Measurements from ENCODE around the gene DAPK2. TPM values are rescaled to one million over a fixed set of nuclear protein-coding genes. Genes with fewer than 3 reads are reported as not detected.

DAPK2 gene
- polyA plus RNA-seq, 1 of the 3 experiments (the other 2 are of a cell fraction): 1.4 TPM

GRCh38 chr15:63918901-63919348 is 127.4 kb downstream of the DAPK2 start:
- 84% methylated on average over 8 of the region's 9 CpGs for WGBS (ENCODE audit: low lambda C conversion rate)
- Histone ChIP-seq H3K4me3 (ENCODE audit: low read depth in 2 of 2, low read length in 1 of 2) (no peak overlapping the region), H3K9me3 (no peaks in the 10 kb centered on the region), H3K79me2 (ENCODE audit: insufficient read depth) (no peaks in the 10 kb centered on the region), H3K9me2 (no peaks in the 10 kb centered on the region), H3K4me1 (ENCODE audit: control insufficient read depth in 1 of 2, insufficient read depth in 2 of 2, low read depth in 1 of 2, low read length in 1 of 2) (peaks cover 0 to 12% of the 10 kb centered on the region in 2 experiments; a peak in 2 of 4 replicates), H3K4me2 (no peak overlapping the region), H2AFZ (ENCODE audit: low read depth) (no peak overlapping the region), H3K27me3 (ENCODE audit: insufficient read depth) (no peaks in the 10 kb centered on the region), H3F3A (replicated peaks; ENCODE audit: insufficient read depth) (no peaks in the 10 kb centered on the region), H3K27ac (ENCODE audit: low read depth in 2 of 2, low read length in 1 of 2) (no peak overlapping the region), H3K9ac (no peak overlapping the region), H3K36me3 (replicated peaks in 1 of 2; ENCODE audit: control insufficient read depth in 1 of 2, insufficient read depth in 2 of 2, low read length in 1 of 2) (no peaks in the 10 kb centered on the region), H4K20me1 (ENCODE audit: insufficient read depth) (no peaks in the 10 kb centered on the region)
- DNase-seq: no peak
- ChIA-PET POLR2A (no interaction called here), CTCF (interaction anchor here (1.5 to 4.7 kb wide), 2 partner anchors 26 to 149 kb away, joined by 5 to 29 read pairs; no protein-coding TSS in a partner anchor)
- TF ChIP-seq SIN3A (IDR thresholded peaks at IDR 0.05; ENCODE audit: borderline replicate concordance, low read depth, low read length) (no peak), GATA2 (CRISPR knock-in tag; IDR thresholded peaks at IDR 0.05) (no peak), EZH2phosphoT487 (IDR thresholded peaks at IDR 0.05; ENCODE audit: borderline replicate concordance, low read depth) (no peak), RAD21 (IDR thresholded peaks at IDR 0.05; ENCODE audit: low read length) (no peak), EP300 (IDR thresholded peaks at IDR 0.05; ENCODE audit: borderline replicate concordance in 1 of 2, low read depth in 1 of 2, low read length in 1 of 2) (no peak)

- Histone ChIP-seq H3K4me2 (no peak overlapping the region), H3K79me2 (ENCODE audit: insufficient read depth) (no peaks in the 10 kb centered on the region), H3K4me1 (ENCODE audit: control insufficient read depth in 1 of 2, insufficient read depth in 2 of 2, low read depth in 1 of 2, low read length in 1 of 2) (peaks cover 0 to 18% of the 10 kb centered on the region in 2 experiments; a peak in 2 of 4 replicates), H3F3A (replicated peaks; ENCODE audit: insufficient read depth) (no peaks in the 10 kb centered on the region), H3K27ac (ENCODE audit: low read depth in 2 of 2, low read length in 1 of 2) (no peak overlapping the region), H2AFZ (ENCODE audit: low read depth) (no peak overlapping the region), H3K9ac (no peak overlapping the region), H3K27me3 (ENCODE audit: insufficient read depth) (no peaks in the 10 kb centered on the region), H3K36me3 (replicated peaks in 1 of 2; ENCODE audit: control insufficient read depth in 1 of 2, insufficient read depth in 2 of 2, low read length in 1 of 2) (no peaks in the 10 kb centered on the region), H4K20me1 (ENCODE audit: insufficient read depth) (no peaks in the 10 kb centered on the region), H3K9me2 (no peaks in the 10 kb centered on the region), H3K4me3 (ENCODE audit: low read depth in 2 of 2, low read length in 1 of 2) (no peak overlapping the region), H3K9me3 (no peaks in the 10 kb centered on the region)
- CTCF ChIA-PET: interaction anchor here (0.7 to 1.4 kb wide), 3 partner anchors 26 to 138 kb away, joined by 3 read pairs; no protein-coding TSS in a partner anchor
- no peak for TF ChIP-seq REST (IDR thresholded peaks at IDR 0.05; ENCODE audit: low read depth, low read length)
- no peak for TF ChIP-seq FOXJ3 (CRISPR knock-in tag; IDR thresholded peaks at IDR 0.05)
- TF ChIP-seq TAF1 (IDR thresholded peaks at IDR 0.05; ENCODE audit: borderline replicate concordance, low read depth, low read length): no peak
- TF ChIP-seq IRF3 (IDR thresholded peaks at IDR 0.05; ENCODE audit: low read depth, low read length): no peak
- no peak for TF ChIP-seq TCF12 (IDR thresholded peaks at IDR 0.05)
- no peak for TF ChIP-seq ELF1 (IDR thresholded peaks at IDR 0.05)
- POLR2A ChIA-PET: no interaction called here
- 77% methylated on average over 3 of the region's 6 CpGs for WGBS (ENCODE audit: low lambda C conversion rate)
- no peak for DNase-seq
These were observed 128.0 kb downstream of the DAPK2 start for GRCh38 chr15:63918317-63918672.

Data from SK-N-SH (cell line).